CD8-positive, alpha-beta memory T cell (primary cell): ENCODE measurements around the gene TOR4A. TPM values are rescaled to one million over a fixed set of nuclear protein-coding genes. Genes with fewer than 3 reads are reported as not detected.
A peak's percentile ranks its signal among the peaks of the same experiment; 100 is the strongest.
"Not testable (repeated sequence)": the region's sequence is repeated elsewhere in the genome, so short reads cannot be mapped to it uniquely, and the experiment has no call there.

Source experiments
- CTCF ChIA-PET: fragments of 350-600 bp; sonication (Branson Sonifier 250); formaldehyde crosslinking; loops from one replicate; lab custom pipeline; 2021; ENCODE audit warnings: antibody characterized with exemption; lab: Charles Lee
- POLR2A ChIA-PET: fragments of 350-600 bp; sonication (Branson Sonifier 250); formaldehyde crosslinking; loops from one replicate; lab custom pipeline; 2021; ENCODE audit warnings: antibody characterized with exemption; lab: Charles Lee
- DNase-seq, 5 donors: peaks; one replicate each; pipeline versions ENCODE4 v3.0.0 to v3.0.0-alpha.2; 2020 to 2022; ENCODE audit warnings: mixed read lengths in 1 of 5
- H3K27ac ChIP-seq: one replicate; pipeline ENCODE4 v1.7.0; 2013; ENCODE audit warnings: low read depth, mild to moderate bottlenecking, low read length, moderate library complexity
- H3K27me3 ChIP-seq: 2 replicates; pipeline ENCODE4 v1.7.0; 2013; ENCODE audit warnings: low read length, mild to moderate bottlenecking; ENCODE audit not compliant: insufficient read depth, poor library complexity, severe bottlenecking
- H3K36me3 ChIP-seq: 2 replicates; pipeline ENCODE4 v1.7.0; 2013; ENCODE audit warnings: mild to moderate bottlenecking, low read length, moderate library complexity; ENCODE audit not compliant: insufficient read depth
- H3K4me1 ChIP-seq: 2 replicates; pipeline ENCODE4 v1.7.0; 2013; ENCODE audit warnings: mild to moderate bottlenecking, low read length, moderate library complexity; ENCODE audit not compliant: insufficient read depth
- H3K4me3 ChIP-seq: 2 replicates; pipeline ENCODE4 v1.7.0; 2013; ENCODE audit warnings: mild to moderate bottlenecking, low read length
- H3K9me3 ChIP-seq: 2 replicates; pipeline ENCODE4 v1.7.0; 2013; ENCODE audit warnings: mild to moderate bottlenecking, low read length
- H3K27ac Mint-ChIP-seq, 8 donors: one replicate each; pipeline ENCODE4 v1.8.0; 2020 to 2021; ENCODE audit warnings: mixed read lengths in 8 of 8, mild to moderate bottlenecking in 6 of 8, inconsistent platforms in 3 of 8, moderate library complexity in 3 of 8
- H3K27me3 Mint-ChIP-seq, 2 donors: one replicate each; pipeline ENCODE4 v1.8.0; 2020 to 2021; ENCODE audit warnings: mixed read lengths in 2 of 2, mild to moderate bottlenecking in 1 of 2, moderate library complexity in 1 of 2
- H3K36me3 Mint-ChIP-seq, 3 donors: one replicate each; pipeline ENCODE4 v1.8.0; 2020 to 2021; ENCODE audit warnings: mixed read lengths in 3 of 3, inconsistent platforms in 1 of 3, mild to moderate bottlenecking in 1 of 3
- H3K4me1 Mint-ChIP-seq, 3 donors: one replicate each; pipeline ENCODE4 v1.8.0; 2020 to 2021; ENCODE audit warnings: mixed read lengths in 3 of 3, inconsistent platforms in 1 of 3, mild to moderate bottlenecking in 1 of 3
- H3K4me3 Mint-ChIP-seq, 7 donors: one replicate each; pipeline ENCODE4 v1.8.0; 2020 to 2021; ENCODE audit warnings: mixed read lengths in 7 of 7, mild to moderate bottlenecking in 6 of 7, moderate library complexity in 4 of 7, inconsistent platforms in 2 of 7
- H3K9me3 Mint-ChIP-seq, 5 donors: one replicate each; pipeline ENCODE4 v1.8.0; 2020 to 2022; ENCODE audit warnings: mixed read lengths in 5 of 5, mild to moderate bottlenecking in 3 of 5, moderate library complexity in 2 of 5, inconsistent platforms in 1 of 5
- polyA plus RNA-seq: library from polyadenylated mRNA; unstranded; fragments of 300-500 nt; fragmentation: Illumina TruSeq; gene quantifications from one replicate; pipeline ENCODE4 v1.2.3, GENCODE V29; 2021
- total RNA-seq, 2 experiments: library from RNA; stranded (reverse); gene quantifications; one replicate each; pipeline ENCODE4 v1.2.3, GENCODE V29; 2021

Gene TOR4A
- total and polyA plus RNA-seq, 3 experiments from 2014 or later = 1.8 to 3.9 (median 3.3) TPM

DNA sequence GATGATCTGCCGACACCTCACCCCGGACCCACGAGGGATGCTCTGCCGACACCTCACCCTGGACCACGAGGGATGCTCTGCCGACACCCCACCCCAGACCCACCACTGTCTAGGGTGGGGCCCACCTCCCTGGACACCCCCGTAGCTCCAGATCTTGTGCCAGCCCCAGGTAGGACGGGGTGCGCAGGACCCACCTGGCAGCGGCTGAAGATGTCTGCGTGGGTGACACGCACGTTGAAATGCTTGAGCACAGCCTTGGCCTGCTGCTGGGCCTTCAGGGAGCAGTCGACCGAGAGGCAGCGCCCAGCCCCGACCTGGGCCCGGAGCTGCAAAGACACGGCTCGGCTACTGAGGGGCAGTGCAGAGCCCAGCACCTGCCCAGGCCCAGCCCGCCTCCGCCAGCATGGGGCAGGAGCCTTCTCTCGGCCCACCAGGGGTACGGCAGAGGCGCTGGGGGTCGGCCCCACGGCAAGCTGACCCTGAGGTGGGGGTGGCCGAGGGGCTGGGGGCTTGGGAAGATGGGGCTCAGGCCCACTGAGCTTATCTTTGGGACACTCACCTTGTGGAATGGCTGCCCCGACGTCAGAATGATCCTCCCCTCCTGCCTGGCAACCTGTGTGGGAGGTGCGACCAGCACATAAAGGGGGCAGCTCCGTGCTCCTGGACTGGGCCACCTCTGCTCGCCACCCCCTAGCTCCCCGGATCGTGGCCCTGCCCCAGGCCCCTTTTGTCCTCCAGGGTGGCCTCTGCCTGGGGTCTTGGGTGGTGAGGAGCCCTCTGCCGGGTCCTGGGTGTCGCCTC is 46.2 kb downstream of the TOR4A start:
- no peaks in the 10 kb centered on the region for H3K9me3 ChIP-seq
- no peak overlapping the region for H3K27ac ChIP-seq
- H3K4me1 Mint-ChIP-seq = peaks cover 0 to 5% (median 3%) of the 10 kb centered on the region in 3 donors
- H3K36me3 Mint-ChIP-seq = peaks cover 0 to 1% (median 0%) of the 10 kb centered on the region in 3 donors
- no peak for DNase-seq
- H3K36me3 ChIP-seq = no peaks in the 10 kb centered on the region
- H3K27me3 Mint-ChIP-seq = peaks cover 41 to 50% of the 10 kb centered on the region in 2 donors
- H3K27me3 ChIP-seq = peaks cover 16% of the 10 kb centered on the region
- no peak overlapping the region for H3K4me3 ChIP-seq
- CTCF ChIA-PET = no interaction called here
- no peak overlapping the region for H3K4me3 Mint-ChIP-seq
- POLR2A ChIA-PET = no interaction called here
- H3K9me3 Mint-ChIP-seq = peaks cover 5 to 12% (median 10%) of the 10 kb centered on the region in 5 donors
- peaks cover 10% of the 10 kb centered on the region for H3K4me1 ChIP-seq
- H3K27ac Mint-ChIP-seq = no peak overlapping the region

- Histone ChIP-seq H3K9me3 (no peaks in the 10 kb centered on the region), H3K27me3 (peaks cover 16% of the 10 kb centered on the region), H3K27ac (no peak overlapping the region), H3K36me3 (no peaks in the 10 kb centered on the region), H3K4me3 (no peak overlapping the region), H3K4me1 (peaks cover 10% of the 10 kb centered on the region)
- Mint-ChIP-seq H3K4me1 (peaks cover 0 to 5% (median 3%) of the 10 kb centered on the region in 3 donors), H3K9me3 (peaks cover 5 to 12% (median 10%) of the 10 kb centered on the region in 5 donors), H3K27ac (no peak overlapping the region), H3K27me3 (peaks cover 41 to 50% of the 10 kb centered on the region in 2 donors), H3K4me3 (peak overlapping the region in 1 of 7 donors; percentile 52), H3K36me3 (peaks cover 0 to 1% (median 0%) of the 10 kb centered on the region in 3 donors)
- no peak for DNase-seq
- ChIA-PET CTCF (no interaction called here), POLR2A (no interaction called here)
Measured at GRCh38 chr9:137325124-137325523, 47.6 kb downstream of the TOR4A start.

- H3K36me3 ChIP-seq = no peaks in the 10 kb centered on the region
- ChIA-PET CTCF (no interaction called here), POLR2A (no interaction called here)
- no peak overlapping the region for H3K27ac ChIP-seq
- H3K27me3 Mint-ChIP-seq = peaks cover 41 to 48% of the 10 kb centered on the region in 2 donors
- H3K4me3 Mint-ChIP-seq = peak overlapping the region in 1 of 7 donors; percentile 48
- H3K9me3 Mint-ChIP-seq = peaks cover 5 to 12% (median 10%) of the 10 kb centered on the region in 5 donors
- H3K4me3 ChIP-seq = no peak overlapping the region
- H3K27ac Mint-ChIP-seq = peak overlapping the region in 1 of 8 donors; percentile 36
- no peak for DNase-seq
- peaks cover 3% of the 10 kb centered on the region for H3K4me1 ChIP-seq
- no peaks in the 10 kb centered on the region for H3K9me3 ChIP-seq
- H3K4me1 Mint-ChIP-seq = peaks cover 0 to 3% (median under 1%) of the 10 kb centered on the region in 3 donors
- H3K27me3 ChIP-seq = peaks cover 16% of the 10 kb centered on the region
- peaks cover 0 to 1% (median 0%) of the 10 kb centered on the region in 3 donors for H3K36me3 Mint-ChIP-seq
Measured at GRCh38 chr9:137325799-137326198, 48.3 kb downstream of the TOR4A start.

DNA sequence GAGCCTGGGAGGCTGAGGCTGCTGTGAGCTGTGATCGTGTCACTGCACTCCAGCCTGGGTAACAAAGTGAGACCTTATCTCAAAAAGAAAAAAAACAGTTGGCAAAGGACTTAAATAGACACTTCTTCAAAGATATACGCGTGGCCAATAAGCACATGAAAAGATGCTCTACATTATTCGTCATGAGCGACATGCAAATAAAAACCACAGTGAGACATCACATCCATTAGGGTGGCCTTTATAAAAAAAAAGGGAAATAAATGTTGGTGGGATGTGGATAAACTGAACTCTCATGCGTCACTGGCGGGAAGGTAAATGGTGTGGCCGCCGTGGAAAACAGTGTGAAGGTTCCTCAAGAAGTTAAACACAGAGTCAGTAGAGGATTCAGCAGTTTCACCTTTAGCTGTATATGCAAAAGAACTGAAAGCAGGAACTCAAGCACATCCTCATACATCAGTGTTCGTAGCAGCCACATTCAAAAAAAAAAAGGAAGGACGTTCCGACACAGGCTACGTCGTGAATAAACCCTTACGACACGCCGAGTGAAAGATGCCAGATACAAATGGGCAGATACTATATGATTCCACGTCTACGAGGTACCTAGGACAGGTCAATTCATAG is 49.0 kb downstream of the TOR4A start:
- no peak for DNase-seq

DNA sequence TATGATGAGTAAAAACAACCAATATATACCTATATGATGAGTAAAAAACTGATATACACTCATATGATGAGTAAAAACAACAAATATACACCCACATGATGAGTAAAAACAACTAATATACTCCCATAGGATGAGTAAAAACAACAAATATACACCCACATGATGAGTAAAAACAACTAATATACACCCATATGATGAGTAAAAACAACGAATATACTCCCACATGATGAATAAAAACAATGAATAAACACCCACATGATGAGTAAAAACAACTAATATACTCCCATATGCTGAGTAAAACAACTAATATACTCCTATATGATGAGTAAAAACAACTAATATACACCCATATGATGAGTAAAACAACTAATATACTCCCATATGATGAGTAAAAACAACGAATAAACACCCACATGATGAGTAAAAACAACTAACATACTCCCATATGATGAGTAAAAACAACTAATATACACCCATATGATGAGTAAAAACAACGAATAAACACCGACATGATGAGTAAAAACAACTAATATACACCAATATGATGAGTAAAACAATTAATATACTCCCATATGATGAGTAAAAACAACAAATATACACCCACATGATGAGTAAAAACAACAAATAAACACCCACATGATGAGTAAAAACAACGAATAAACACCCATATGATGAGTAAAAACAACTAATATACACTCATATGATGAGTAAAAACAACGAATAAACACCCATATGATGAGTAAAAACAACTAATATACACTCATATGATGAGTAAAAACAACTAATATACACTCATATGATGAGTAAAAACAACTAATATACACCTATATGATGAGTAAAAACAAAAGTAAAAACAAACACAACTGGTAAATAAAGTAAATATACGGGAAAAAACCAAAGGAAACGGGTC is 50.4 kb downstream of the TOR4A start:
- H3K4me3 Mint-ChIP-seq = peak overlapping the region in 1 of 7 donors; percentile 6
- H3K27ac ChIP-seq, H3K9me3 ChIP-seq, H3K4me1 ChIP-seq, POLR2A ChIA-PET, H3K4me3 ChIP-seq, H3K36me3 ChIP-seq, H3K36me3 Mint-ChIP-seq, CTCF ChIA-PET, H3K4me1 Mint-ChIP-seq: not testable (repeated sequence)
- peaks cover 16% of the 10 kb centered on the region for H3K27me3 ChIP-seq
- DNase-seq = peak in 1 of 5 donors; percentile 21
- H3K27me3 Mint-ChIP-seq = peaks cover 38 to 43% of the 10 kb centered on the region in 2 donors
- H3K9me3 Mint-ChIP-seq = peaks cover 5 to 12% (median 10%) of the 10 kb centered on the region in 5 donors
- peak overlapping the region in 3 of 8 donors; percentile 22 to 32 (median 25) for H3K27ac Mint-ChIP-seq

More for the DNA sequence above, 49.0 kb downstream of the TOR4A start:
- Mint-ChIP-seq H3K9me3 (peaks cover 5 to 12% (median 10%) of the 10 kb centered on the region in 5 donors), H3K4me1 (peaks cover 0 to 3% (median 0%) of the 10 kb centered on the region in 3 donors), H3K4me3 (peak overlapping the region in 2 of 7 donors; percentile 31 to 61), H3K27me3 (peaks cover 41 to 47% of the 10 kb centered on the region in 2 donors), H3K27ac (peak overlapping the region in 1 of 8 donors; percentile 48), H3K36me3 (peaks cover 0 to 1% (median 0%) of the 10 kb centered on the region in 3 donors)
- H3K9me3 ChIP-seq = no peaks in the 10 kb centered on the region
- no peaks in the 10 kb centered on the region for H3K36me3 ChIP-seq
- CTCF ChIA-PET = no interaction called here
- H3K27ac ChIP-seq = no peak overlapping the region
- POLR2A ChIA-PET = no interaction called here
- no peak overlapping the region for H3K4me3 ChIP-seq
- H3K4me1 ChIP-seq = no peaks in the 10 kb centered on the region
- peaks cover 16% of the 10 kb centered on the region for H3K27me3 ChIP-seq

GRCh38 chr9:137329590-137329989 is 52.1 kb downstream of the TOR4A start:
- H3K4me3 Mint-ChIP-seq, CTCF ChIA-PET, H3K27ac ChIP-seq, H3K36me3 ChIP-seq, H3K4me1 ChIP-seq, H3K4me1 Mint-ChIP-seq, H3K9me3 ChIP-seq, H3K27ac Mint-ChIP-seq, DNase-seq, H3K4me3 ChIP-seq, POLR2A ChIA-PET, H3K36me3 Mint-ChIP-seq: not testable (repeated sequence)
- H3K27me3 ChIP-seq = peaks cover 16% of the 10 kb centered on the region
- peaks cover 33 to 37% of the 10 kb centered on the region in 2 donors for H3K27me3 Mint-ChIP-seq
- peaks cover 5 to 12% (median 10%) of the 10 kb centered on the region in 5 donors for H3K9me3 Mint-ChIP-seq

GRCh38 chr9:137330689-137331088 is 53.2 kb downstream of the TOR4A start:
- H3K27me3 Mint-ChIP-seq = peaks cover 26% of the 10 kb centered on the region in 2 donors
- no peak overlapping the region for H3K4me3 Mint-ChIP-seq
- no peaks in the 10 kb centered on the region for H3K9me3 ChIP-seq
- no peak overlapping the region for H3K4me3 ChIP-seq
- peaks cover 0 to 3% (median 0%) of the 10 kb centered on the region in 3 donors for H3K4me1 Mint-ChIP-seq
- H3K36me3 Mint-ChIP-seq = peaks cover 0 to 7% (median 4%) of the 10 kb centered on the region in 3 donors
- H3K27ac Mint-ChIP-seq = no peak overlapping the region
- H3K27ac ChIP-seq = no peak overlapping the region
- ChIA-PET POLR2A (no interaction called here), CTCF (no interaction called here)
- H3K9me3 Mint-ChIP-seq = peaks cover 5 to 12% (median 10%) of the 10 kb centered on the region in 5 donors
- DNase-seq = no peak
- H3K36me3 ChIP-seq = no peaks in the 10 kb centered on the region
- H3K27me3 ChIP-seq = peaks cover 16% of the 10 kb centered on the region
- no peaks in the 10 kb centered on the region for H3K4me1 ChIP-seq
